22Rv1 (cell line): Measurements from ENCODE around the gene FARSB.

Source experiments
- ZFX ChIP-seq: fragments of 450-650 bp; IDR thresholded peaks from 2 replicates; pipeline ENCODE4 v1.6.1; 2017; ENCODE audit warnings: antibody characterized with exemption, borderline replicate concordance
- TF ChIP-seq, protein P1 (sequence below): fragments of 450-650 bp; IDR thresholded peaks from 2 replicates; pipeline ENCODE4 v1.5.1; 2017; ENCODE audit warnings: mild to moderate bottlenecking

DNA sequence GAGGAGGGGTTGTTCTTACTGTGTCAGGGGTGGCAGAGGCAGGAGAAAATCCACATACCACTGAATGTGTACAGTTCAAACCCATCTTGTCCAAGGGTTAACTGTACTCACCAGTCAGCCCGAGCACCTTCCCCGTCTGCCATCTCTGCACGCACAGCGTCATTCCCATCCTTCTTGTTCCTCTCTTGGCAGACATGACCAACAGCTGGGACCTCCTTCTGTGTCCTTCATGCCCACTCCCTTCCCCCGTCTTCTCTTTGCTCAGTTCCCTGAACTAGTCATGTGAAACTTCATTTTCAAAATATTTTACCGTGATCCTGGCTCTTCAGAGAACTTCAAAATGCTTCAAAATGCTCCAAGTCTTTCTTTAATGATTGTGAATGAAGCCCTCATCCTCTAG, 92.0 kb downstream of the FARSB start:
- TF ChIP-seq, protein P1, sequence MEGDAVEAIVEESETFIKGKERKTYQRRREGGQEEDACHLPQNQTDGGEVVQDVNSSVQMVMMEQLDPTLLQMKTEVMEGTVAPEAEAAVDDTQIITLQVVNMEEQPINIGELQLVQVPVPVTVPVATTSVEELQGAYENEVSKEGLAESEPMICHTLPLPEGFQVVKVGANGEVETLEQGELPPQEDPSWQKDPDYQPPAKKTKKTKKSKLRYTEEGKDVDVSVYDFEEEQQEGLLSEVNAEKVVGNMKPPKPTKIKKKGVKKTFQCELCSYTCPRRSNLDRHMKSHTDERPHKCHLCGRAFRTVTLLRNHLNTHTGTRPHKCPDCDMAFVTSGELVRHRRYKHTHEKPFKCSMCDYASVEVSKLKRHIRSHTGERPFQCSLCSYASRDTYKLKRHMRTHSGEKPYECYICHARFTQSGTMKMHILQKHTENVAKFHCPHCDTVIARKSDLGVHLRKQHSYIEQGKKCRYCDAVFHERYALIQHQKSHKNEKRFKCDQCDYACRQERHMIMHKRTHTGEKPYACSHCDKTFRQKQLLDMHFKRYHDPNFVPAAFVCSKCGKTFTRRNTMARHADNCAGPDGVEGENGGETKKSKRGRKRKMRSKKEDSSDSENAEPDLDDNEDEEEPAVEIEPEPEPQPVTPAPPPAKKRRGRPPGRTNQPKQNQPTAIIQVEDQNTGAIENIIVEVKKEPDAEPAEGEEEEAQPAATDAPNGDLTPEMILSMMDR: no peak
- no peak for TF ChIP-seq ZFX
